ENCODE data around the gene MYO7A. TPM values are rescaled to one million over a fixed set of nuclear protein-coding genes. Genes with fewer than 3 reads are reported as not detected.

Gene MYO7A
- total and polyA plus RNA-seq, 2 experiments from 2014 or later, result 1.8 to 5.4 TPM

GRCh38 chr11:77118086-77118485 is 10.0 kb upstream of the MYO7A start (continued):
- TF ChIP-seq ETS1 (IDR thresholded peaks at IDR 0.05), result no peak
- no peak for TF ChIP-seq EZH2phosphoT487 (IDR thresholded peaks at IDR 0.05; ENCODE audit: unreplicated experiment)
- no peak for TF ChIP-seq CREB1 (CRISPR knock-in tag; IDR thresholded peaks at IDR 0.05; ENCODE audit: low read depth)
- no peak for TF ChIP-seq ZNF331 (CRISPR knock-in tag; IDR thresholded peaks at IDR 0.05; ENCODE audit: low read depth)
- TF ChIP-seq POLR2AphosphoS5 (IDR thresholded peaks at IDR 0.05; ENCODE audit: low read depth), result no peak
- TF ChIP-seq ZNF114 (CRISPR knock-in tag; IDR thresholded peaks at IDR 0.05), result no peak

- H3K9me2 ChIP-seq (ENCODE audit: insufficient read depth), result no peaks in the 10 kb centered on the region
- no peaks in the 10 kb centered on the region for H3K36me3 ChIP-seq (ENCODE audit: insufficient read depth)
- no peak overlapping the region for H3K27ac ChIP-seq (ENCODE audit: low read depth)
- Mint-ChIP-seq H3K9me3 (no peaks in the 10 kb centered on the region), H3K4me3 (no peak overlapping the region), H3K27me3 (ENCODE audit: insufficient read depth, low read depth, poor library complexity) (peaks cover 15% of the 10 kb centered on the region), H3K4me1 (no peaks in the 10 kb centered on the region), H3K27ac (no peak overlapping the region), H3K36me3 (ENCODE audit: low read depth) (peaks cover 4% of the 10 kb centered on the region; the same call in 1 of the 3 replicates)
- no peak overlapping the region for H2AFZ ChIP-seq
- no peaks in the 10 kb centered on the region for H3K4me1 ChIP-seq (ENCODE audit: insufficient read depth)
- H3K79me2 ChIP-seq (replicated peaks; ENCODE audit: insufficient read depth), result no peaks in the 10 kb centered on the region
- DNase-seq (ENCODE audit: low spot score) (no peak), ATAC-seq (no peak)
- H3F3A ChIP-seq (replicated peaks; ENCODE audit: low read depth), result no peaks in the 10 kb centered on the region
- H3K4me2 ChIP-seq, result no peak overlapping the region
- no peaks in the 10 kb centered on the region; the same call in 1 of the 2 replicates for H4K20me1 ChIP-seq (replicated peaks; ENCODE audit: insufficient read depth)
- no peak overlapping the region for H3K4me3 ChIP-seq
- H3K27me3 ChIP-seq (ENCODE audit: insufficient read depth), result no peaks in the 10 kb centered on the region
- TF ChIP-seq ETS1 (IDR thresholded peaks at IDR 0.05) (no peak), ZNF114 (CRISPR knock-in tag; IDR thresholded peaks at IDR 0.05) (no peak), ZNF462 (CRISPR knock-in tag; IDR thresholded peaks at IDR 0.05) (no peak), CREB1 (CRISPR knock-in tag; IDR thresholded peaks at IDR 0.05; ENCODE audit: low read depth) (no peak), EZH2 (IDR thresholded peaks at IDR 0.05; ENCODE audit: low read depth, unreplicated experiment) (no peak), ZNF331 (CRISPR knock-in tag; IDR thresholded peaks at IDR 0.05; ENCODE audit: low read depth) (no peak), EZH2phosphoT487 (IDR thresholded peaks at IDR 0.05; ENCODE audit: unreplicated experiment) (no peak), STAT1 (IDR thresholded peaks at IDR 0.05; ENCODE audit: unreplicated experiment) (no peak), REST (IDR thresholded peaks at IDR 0.05; ENCODE audit: unreplicated experiment) (no peak), JUNB (IDR thresholded peaks at IDR 0.05; ENCODE audit: unreplicated experiment) (no peak), POLR2AphosphoS5 (IDR thresholded peaks at IDR 0.05; ENCODE audit: low read depth) (no peak), NANOG (IDR thresholded peaks at IDR 0.05; ENCODE audit: borderline replicate concordance) (no peak)
These were observed 9.1 kb upstream of the MYO7A start for GRCh38 chr11:77118971-77119370.
